Left colon (tissue), 2 donors: Measurements from ENCODE around the gene TXNDC11. TPM values are rescaled to one million over a fixed set of nuclear protein-coding genes. Genes with fewer than 3 reads are reported as not detected.
A peak's percentile ranks its signal among the peaks of the same experiment; 100 is the strongest.

Source experiments
- ATAC-seq: fragments of 200-7000 bp; cut with Tn5 transposase; one replicate; pipeline ENCODE4 v1.9.1; 2020; ENCODE audit warnings: mild to moderate bottlenecking, moderate library complexity
- DNase-seq, 2 donors: peaks; one replicate each; pipeline ENCODE4 v3.0.0-alpha.2; 2020
- intact Hi-C, 2 donors: fragments of 100-400 bp; cut with DNase I in 1 of 2; cut with micrococcal nuclease in 1 of 2; formaldehyde crosslinking; loops; one replicate each; pipeline versions ENCODE4 v1.11.2 to v1.14.0; 2022; cut with DNase I, micrococcal nuclease
- total RNA-seq, 2 donors: library from RNA; stranded (reverse); fragmentation: NEBNext Ultra II Directional; extraction: Animal tissue kit (Norgen Biotek cat#: 25700); gene quantifications; one replicate each; pipeline ENCODE4 v1.2.1, GENCODE V29; 2021
- donor health status: DM: no; HTN: no; CAD: no.
- donor health status: DM: yes; HTN: yes; CAD: no.

The TXNDC11 gene
- total RNA-seq, 2 donors from 2014 or later, result 67.4 TPM

GRCh38 chr16:11670171-11671131, 72.2 kb downstream of the TXNDC11 start:
- ATAC-seq, result no peak
- peak in 1 of 2 donors; percentile 36 for DNase-seq
- intact Hi-C loops, result no loop called here

DNA sequence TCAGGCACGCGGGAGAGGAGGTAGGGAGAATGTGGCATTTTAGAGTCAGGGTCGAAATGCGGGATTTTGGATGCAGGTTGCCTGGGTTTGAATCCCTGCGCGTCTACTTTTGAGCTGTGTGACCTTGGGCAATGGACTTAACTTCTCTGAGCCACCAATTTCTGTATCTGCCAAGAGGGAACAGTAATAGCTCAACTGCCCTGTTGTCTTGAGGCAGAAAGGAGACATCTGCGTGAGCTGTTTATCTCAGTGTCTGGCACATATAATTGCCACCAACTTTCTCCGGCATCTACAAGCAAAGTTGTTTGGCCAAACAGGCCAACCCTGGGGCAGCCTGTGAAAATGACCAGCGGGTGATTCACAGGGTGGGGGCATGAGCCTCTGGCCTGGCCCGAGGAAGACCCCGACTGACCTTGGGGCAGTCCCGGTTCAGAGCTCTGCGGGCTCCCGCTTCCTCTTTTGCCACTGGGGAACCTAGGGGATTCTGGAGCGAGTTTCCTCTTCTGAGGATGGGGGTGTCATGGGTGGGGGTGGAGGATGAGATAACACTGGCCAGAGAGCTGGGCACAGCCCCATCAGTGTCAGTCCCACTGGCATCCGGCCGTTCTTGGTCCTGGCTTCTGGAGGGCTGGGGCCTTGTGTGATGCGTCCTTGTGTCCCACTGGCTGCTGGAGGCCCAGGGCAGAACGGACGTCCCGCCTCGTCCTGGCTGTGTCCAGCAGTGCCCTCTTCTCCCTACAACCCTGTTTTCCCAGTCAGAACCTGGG, 73.1 kb downstream of the TXNDC11 start:
- no peak for ATAC-seq
- intact Hi-C loops, result no loop called here

GRCh38 chr16:11668623-11669379, 73.9 kb downstream of the TXNDC11 start:
- intact Hi-C loops, result no loop called here
- peak in 1 of 2 donors; percentile 39 for DNase-seq
- ATAC-seq, result no peak

More for the DNA sequence above, 73.1 kb downstream of the TXNDC11 start:
- DNase-seq, result peak; percentile 34 to 60

DNA sequence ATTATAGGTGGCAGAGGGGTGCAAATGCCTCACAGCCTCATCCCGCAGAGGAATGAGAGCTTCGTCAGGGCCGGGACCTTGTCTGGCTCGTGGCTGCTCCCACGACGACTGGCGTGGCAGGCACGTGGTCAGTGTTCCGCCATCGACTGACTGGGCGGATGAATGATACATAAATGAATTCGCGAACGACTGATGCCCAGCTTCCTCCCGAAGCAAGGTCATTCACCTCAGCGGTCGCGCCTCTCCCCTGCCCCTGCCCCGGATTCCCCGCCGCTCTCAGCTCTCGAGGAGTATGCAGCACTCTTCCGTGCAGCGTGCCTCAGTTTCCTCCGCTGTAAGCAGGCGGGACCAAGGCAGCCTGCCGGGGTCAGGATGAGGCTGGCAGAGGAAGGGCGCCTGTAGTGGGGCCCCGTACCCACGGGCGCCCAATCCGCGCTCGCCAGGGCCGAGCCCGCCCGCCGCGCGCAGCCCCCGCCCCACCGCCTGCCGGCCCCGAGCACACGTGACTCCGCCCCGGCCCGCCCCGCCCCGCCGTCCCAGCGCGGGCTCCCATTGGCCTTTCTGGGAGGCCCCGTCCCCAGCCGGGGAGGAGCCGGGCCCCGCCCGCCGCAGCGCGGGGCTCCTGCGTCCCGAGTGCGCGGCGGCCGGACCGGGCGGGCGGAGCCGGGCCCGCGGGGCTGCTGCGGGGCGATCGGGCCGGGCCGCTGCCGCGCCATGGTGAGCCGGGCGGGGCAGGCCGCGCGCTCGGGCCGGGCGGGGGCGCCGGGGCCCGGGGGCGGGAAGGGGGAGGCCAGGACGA, 74.6 kb downstream of the TXNDC11 start, which contains the start of gene SNN:
SNN (plus strand) TSS at position 632 of the 799 bp plus-strand sequence. CDS start 7,605 bp downstream, outside the sequence.
- intact Hi-C loops, result no loop called here
- peak; percentile 97 for ATAC-seq
- peak; percentile 83 to 88 for DNase-seq

DNA sequence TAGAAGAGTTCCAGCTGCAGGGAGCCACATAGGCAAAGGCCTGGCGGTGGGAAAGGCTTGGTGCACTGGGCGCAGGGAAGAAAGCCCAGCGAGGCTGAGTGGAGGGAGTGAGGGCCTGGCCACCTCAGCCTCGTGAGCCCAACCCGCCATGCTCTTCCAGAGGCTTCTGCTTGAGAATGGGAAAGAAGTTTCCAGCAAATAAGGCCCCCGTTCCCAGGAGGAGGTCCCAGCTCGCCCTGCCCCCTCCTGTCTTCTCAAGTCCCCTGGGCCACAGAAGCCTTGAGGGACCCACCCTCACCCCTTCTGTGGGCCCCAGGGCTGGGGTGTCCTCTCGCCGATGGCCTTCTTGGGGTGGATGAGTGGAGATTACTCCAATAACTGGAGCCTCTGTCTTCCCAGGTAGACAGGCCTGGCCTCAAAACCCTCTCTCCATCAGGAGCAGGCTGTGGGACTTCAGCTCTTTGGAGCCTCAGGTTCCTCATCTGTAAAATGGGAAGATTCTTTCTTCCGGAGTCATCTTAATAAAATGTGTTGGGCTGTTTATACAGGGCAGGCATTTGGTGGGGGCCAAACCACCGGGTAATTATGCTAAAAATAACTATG, 75.3 kb downstream of the TXNDC11 start:
- ATAC-seq (no peak), DNase-seq (no peak)
- intact Hi-C loops, result no loop called here

- no peak for DNase-seq
- intact Hi-C loops, result no loop called here
- no peak for ATAC-seq
Observed at GRCh38 chr16:11666103-11667055, 76.3 kb downstream of the TXNDC11 start.

DNA sequence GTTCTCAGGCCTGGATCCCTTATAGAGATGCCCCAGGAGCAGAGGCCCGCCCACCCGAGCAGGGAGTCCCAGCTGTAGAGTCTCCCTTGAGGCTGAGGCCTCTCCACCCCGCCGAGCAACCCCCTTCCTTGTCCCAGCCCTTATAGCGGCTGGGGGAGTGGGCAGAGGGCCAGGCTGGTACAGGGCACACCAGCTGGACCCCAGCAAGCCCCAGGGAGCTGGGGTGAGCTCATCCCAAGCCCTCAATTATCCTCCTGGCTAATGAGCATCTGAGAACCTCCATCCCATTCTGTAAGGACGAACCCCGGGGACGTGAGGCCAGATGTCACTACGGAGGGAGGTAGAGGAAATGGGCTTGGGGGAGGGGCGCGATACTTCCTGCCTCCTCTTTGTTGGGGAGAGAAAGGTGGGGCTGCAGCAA, 77.6 kb downstream of the TXNDC11 start:
- peak in 1 of 2 donors; percentile 45 for DNase-seq
- intact Hi-C loops, result no loop called here
- no peak for ATAC-seq

GRCh38 chr16:11662582-11662981, 80.1 kb downstream of the TXNDC11 start:
- intact Hi-C loops, result no loop called here
- no peak for ATAC-seq
- DNase-seq, result no peak

DNA sequence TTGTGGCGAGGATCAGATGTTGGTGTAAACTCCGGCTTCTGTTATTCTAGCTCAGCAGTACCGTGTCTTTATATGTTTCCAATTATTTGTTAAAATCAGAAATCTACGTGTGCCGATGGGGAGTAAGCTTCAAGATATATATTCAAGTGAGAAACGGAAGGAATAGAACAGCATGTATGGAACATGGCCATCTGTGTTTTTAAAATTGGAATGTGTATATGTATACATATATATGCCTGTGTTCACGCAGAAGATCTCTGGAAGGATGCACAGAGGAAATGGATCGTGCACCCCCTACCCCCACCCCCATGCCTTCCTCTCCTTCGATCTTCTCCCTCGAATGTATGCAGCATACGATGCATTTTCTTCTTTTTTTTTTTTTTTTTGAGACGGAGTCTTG, 82.1 kb downstream of the TXNDC11 start:
- intact Hi-C loops, result no loop called here
- no peak for ATAC-seq
- DNase-seq, result no peak

- ATAC-seq, result peak; percentile 56
Observed at GRCh38 chr16:11658896-11659708, 83.6 kb downstream of the TXNDC11 start.

DNA sequence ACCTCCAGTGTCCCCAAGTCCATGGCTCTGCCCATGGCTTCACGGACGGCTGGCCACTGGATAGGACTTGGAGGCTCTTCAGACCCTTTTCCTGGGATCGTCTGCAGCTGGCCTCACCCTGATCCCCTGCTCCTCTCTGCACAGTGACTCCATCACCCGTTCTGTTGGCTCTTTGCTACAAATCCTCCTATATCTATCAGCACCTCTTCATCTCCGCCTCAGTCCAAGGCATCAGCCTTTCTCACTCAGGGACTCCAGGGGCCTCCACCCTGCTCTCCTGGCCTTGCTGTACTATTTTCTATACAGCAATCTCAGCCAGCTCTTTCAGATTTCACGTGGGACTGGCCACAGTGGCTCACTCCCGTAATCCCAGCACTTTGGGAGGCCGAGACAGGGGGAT, 85.1 kb downstream of the TXNDC11 start:
- DNase-seq (no peak), ATAC-seq (no peak)
- intact Hi-C loops, result no loop called here

More at GRCh38 chr16:11658896-11659708, 83.6 kb downstream of the TXNDC11 start:
- intact Hi-C loops, result no loop called here
- DNase-seq, result no peak

DNA sequence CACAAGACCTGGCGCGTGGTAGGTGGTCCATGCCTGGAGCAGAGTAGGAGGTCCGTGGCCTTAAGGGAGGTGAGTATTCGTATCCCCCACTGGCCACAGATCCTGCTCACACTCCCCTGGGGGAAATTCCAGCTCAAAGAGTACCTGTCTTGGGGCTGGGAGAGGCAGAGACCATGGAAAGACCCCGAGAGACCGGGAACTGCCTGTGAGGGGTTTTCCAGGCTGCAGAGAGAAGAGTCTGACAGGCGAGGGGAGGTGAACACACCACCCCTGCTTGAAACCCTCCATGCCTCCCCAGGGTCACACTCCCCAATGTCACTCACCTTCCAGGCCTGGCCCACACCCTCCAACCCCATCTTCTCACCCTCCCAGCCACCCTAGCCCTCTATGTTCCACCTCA, 87.0 kb downstream of the TXNDC11 start:
- ATAC-seq, result no peak
- DNase-seq, result no peak
- intact Hi-C loops, result no loop called here

DNA sequence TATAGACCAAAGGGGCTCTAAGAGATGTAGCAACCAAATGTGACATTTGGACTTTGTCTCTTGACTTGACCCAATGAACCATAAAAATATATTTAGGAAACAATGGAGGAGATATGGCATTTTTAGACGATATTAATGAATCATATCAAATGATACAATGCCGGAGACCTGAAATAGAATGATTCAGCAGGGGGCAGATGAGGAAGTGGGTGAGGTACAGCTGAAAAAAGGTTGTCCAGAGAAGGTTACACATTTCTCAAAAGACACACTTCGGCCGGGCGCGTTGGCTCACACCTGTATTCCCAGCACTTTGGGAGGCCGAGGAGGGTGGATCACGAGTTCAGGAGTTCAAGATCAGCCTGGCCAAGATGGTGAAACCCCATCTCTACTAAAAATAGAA, 90.9 kb downstream of the TXNDC11 start:
- ATAC-seq (no peak), DNase-seq (no peak)
- intact Hi-C loops, result no loop called here

DNA sequence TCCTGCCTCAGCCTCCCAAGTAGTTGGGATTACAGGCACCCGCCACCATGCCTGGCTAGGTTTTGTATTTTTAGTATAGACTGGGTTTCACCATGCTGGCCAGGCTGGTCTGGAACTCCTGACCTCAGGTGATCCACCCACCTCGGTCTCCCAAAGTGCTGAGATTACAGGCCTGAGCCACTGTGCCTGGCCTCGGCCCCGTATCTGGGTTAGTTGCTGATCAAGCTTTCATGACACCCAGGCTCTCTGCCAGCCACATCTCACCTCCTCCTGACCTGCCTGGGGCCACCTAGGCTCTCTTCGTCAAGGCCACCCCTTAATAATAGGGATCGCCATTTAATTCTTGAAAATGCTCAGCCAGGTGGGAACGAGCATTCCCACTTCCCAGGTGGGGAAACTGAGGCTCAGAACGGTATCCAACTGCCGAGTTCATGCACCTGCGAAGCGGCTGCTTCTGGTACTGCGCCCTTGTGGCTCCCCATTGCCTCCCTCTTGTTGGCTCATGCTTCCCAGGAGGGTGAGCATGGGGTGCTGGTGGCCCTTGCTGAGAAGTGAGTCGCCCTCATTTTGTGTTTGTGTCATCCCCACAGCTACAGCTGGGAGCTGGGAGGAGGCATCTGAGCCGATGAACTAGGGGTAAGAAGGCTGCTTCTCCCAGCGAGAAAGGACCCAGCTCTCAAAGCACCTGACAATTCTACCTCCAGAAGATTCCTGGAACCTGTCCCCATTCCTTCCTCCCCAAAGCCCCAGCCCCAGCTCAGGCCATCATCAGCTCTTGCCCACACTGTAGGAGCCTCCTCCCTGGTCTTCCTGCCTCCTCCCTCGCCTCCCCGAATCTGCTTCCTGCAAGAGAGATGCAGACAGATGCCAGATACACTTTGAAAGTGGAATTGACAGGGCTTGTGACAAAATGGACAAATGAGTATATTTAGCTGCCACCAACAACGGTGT, 91.7 kb downstream of the TXNDC11 start:
- ATAC-seq (no peak), DNase-seq (no peak)
- intact Hi-C loops, result no loop called here

DNA sequence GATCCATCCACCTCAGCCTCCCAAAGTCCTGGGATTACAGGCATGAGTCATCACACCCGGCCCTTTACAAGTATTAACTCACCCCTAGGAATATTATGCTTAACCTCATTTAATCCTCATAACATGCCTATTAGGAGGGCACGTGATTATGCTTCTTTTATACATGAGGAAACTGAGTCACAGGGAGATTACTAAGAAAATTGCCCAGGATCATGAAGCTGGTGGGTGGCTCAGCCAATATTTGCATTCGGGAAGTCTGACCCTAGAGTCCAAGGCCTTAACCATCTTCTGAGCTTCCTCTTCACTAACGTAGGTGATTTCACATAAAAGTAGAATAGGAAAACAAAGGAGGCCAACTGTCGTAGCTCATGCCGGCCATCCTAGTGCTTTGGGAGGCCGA, 93.4 kb downstream of the TXNDC11 start:
- no peak for ATAC-seq
- intact Hi-C loops, result loop anchor here (5.0 to 10.0 kb wide), 3 partner anchors 124 to 244 kb away; a partner anchor contains a TSS
- no peak for DNase-seq
